Parathyroid adenoma (tissue), 2 donors: ENCODE data around the gene GALNT10.

ENCODE experiments used
- H2AFZ ChIP-seq: fragments of 300-600 bp; sonication (generic); one replicate; pipeline ENCODE4 v1.7.0; 2017; ENCODE audit warnings: antibody characterized with exemption, mild to moderate bottlenecking
- H3K27ac ChIP-seq: fragments of 300-600 bp; sonication (generic); one replicate; pipeline ENCODE4 v1.7.0; 2017
- H3K27me3 ChIP-seq: fragments of 300-600 bp; sonication (generic); one replicate; pipeline ENCODE4 v1.7.0; 2017; ENCODE audit warnings: low read length; ENCODE audit not compliant: control insufficient read depth, insufficient read depth
- H3K36me3 ChIP-seq: fragments of 300-600 bp; sonication (generic); one replicate; pipeline ENCODE4 v1.7.0; 2017; ENCODE audit warnings: low read length; ENCODE audit not compliant: control insufficient read depth, insufficient read depth
- H3K4me1 ChIP-seq: fragments of 300-600 bp; sonication (generic); one replicate; pipeline ENCODE4 v1.7.0; 2017; ENCODE audit warnings: control low read depth
- H3K4me2 ChIP-seq: fragments of 300-600 bp; sonication (generic); one replicate; pipeline ENCODE4 v1.7.0; 2017; ENCODE audit warnings: low read length
- H3K4me3 ChIP-seq: fragments of 300-600 bp; sonication (generic); one replicate; pipeline ENCODE4 v1.7.0; 2017; ENCODE audit warnings: low read depth, low read length
- H3K79me2 ChIP-seq: fragments of 300-600 bp; sonication (generic); one replicate; pipeline ENCODE4 v1.7.0; 2017; ENCODE audit warnings: control low read depth
- H3K9ac ChIP-seq: fragments of 300-600 bp; sonication (generic); one replicate; pipeline ENCODE4 v1.7.0; 2017; ENCODE audit warnings: mild to moderate bottlenecking
- H3K9me3 ChIP-seq: fragments of 300-600 bp; sonication (generic); one replicate; pipeline ENCODE4 v1.7.0; 2017; ENCODE audit warnings: low read length; ENCODE audit not compliant: control insufficient read depth
- TF ChIP-seq, protein P1 (sequence below): fragments of 300-600 bp; sonication (generic); IDR thresholded peaks from one replicate; pipeline ENCODE4 v1.7.0; 2017; ENCODE audit warnings: antibody characterized with exemption, mild to moderate bottlenecking
- donor health status: primary hyperparathyroidism.

The GALNT10 gene

DNA sequence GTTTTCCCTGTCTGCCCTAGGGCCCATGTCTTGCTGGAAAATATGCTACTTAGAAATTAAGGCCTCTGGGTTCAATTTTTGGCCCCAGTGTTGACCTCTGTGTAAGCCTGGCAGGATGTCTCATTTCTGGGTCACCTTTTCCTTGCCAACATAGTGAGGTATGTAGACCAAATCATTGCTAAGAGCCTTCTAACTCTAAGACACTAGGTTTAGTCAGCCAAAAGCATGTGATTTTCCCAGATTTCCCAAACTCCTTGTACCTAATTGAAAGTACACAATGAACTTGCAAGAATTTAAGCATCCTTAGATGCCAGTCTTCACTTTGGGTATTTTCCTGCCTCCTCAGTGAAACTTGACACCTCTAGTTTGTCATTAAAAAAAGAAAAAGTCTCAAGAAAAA is 77.0 kb downstream of the GALNT10 start:
- no peaks in the 10 kb centered on the region for H3K27me3 ChIP-seq
- no peak overlapping the region for H3K27ac ChIP-seq
- H3K4me2 ChIP-seq, result no peak overlapping the region
- H3K4me3 ChIP-seq, result no peak overlapping the region
- TF ChIP-seq, protein P1, sequence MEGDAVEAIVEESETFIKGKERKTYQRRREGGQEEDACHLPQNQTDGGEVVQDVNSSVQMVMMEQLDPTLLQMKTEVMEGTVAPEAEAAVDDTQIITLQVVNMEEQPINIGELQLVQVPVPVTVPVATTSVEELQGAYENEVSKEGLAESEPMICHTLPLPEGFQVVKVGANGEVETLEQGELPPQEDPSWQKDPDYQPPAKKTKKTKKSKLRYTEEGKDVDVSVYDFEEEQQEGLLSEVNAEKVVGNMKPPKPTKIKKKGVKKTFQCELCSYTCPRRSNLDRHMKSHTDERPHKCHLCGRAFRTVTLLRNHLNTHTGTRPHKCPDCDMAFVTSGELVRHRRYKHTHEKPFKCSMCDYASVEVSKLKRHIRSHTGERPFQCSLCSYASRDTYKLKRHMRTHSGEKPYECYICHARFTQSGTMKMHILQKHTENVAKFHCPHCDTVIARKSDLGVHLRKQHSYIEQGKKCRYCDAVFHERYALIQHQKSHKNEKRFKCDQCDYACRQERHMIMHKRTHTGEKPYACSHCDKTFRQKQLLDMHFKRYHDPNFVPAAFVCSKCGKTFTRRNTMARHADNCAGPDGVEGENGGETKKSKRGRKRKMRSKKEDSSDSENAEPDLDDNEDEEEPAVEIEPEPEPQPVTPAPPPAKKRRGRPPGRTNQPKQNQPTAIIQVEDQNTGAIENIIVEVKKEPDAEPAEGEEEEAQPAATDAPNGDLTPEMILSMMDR, result no peak
- H3K9me3 ChIP-seq, result no peaks in the 10 kb centered on the region
- H3K79me2 ChIP-seq, result no peaks in the 10 kb centered on the region
- H3K36me3 ChIP-seq, result no peaks in the 10 kb centered on the region
- peaks cover 11% of the 10 kb centered on the region for H3K4me1 ChIP-seq
- no peak overlapping the region for H3K9ac ChIP-seq
- no peak overlapping the region for H2AFZ ChIP-seq

DNA sequence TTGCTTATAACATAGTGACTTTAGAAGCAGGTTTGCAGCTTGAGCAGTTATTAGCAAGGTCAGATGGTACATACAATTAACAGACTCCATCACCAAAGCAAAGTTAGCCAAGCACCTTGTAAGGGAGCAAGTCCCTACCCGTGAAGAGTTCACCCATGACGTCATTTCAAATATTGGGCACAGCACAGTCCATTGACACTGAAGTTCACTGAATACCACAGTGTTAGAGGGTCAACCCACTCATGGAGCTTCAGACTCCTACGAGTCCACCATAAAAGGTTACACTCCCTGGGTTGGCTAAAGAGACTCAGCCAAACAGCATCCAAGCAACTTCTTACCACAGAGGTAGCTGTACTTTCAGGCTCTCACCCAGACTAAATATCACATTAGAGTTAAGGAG is 77.5 kb downstream of the GALNT10 start:
- Histone ChIP-seq H3K79me2 (no peaks in the 10 kb centered on the region), H3K27ac (no peak overlapping the region), H3K4me2 (no peak overlapping the region), H3K4me3 (no peak overlapping the region), H3K9me3 (no peaks in the 10 kb centered on the region), H3K4me1 (peaks cover 16% of the 10 kb centered on the region), H2AFZ (no peak overlapping the region), H3K36me3 (no peaks in the 10 kb centered on the region), H3K27me3 (no peaks in the 10 kb centered on the region), H3K9ac (no peak overlapping the region)
- TF ChIP-seq, protein P1, result no peak

DNA sequence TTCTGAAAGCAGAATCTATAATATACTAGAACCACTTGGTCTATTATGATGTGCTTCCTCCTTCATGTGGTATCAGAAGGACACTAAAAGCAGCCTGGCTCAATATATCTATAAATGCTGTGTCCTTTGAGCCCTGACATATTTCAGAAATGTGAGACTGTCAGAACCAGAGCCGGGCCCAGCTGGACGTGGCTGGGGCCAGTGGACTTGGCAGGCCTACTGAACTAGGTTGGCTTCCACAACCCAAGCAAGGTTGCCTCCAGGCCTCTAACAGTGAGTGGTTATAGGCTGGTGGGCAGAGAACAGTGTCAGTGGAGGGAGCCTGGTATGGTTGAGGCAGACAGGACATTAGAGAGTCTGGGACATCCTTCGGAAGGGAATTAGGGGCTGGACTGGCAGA is 78.9 kb downstream of the GALNT10 start:
- H3K9me3 ChIP-seq, result no peaks in the 10 kb centered on the region
- H2AFZ ChIP-seq, result no peak overlapping the region
- H3K4me3 ChIP-seq, result no peak overlapping the region
- H3K9ac ChIP-seq, result no peak overlapping the region
- H3K4me1 ChIP-seq, result peaks cover 21% of the 10 kb centered on the region
- H3K36me3 ChIP-seq, result no peaks in the 10 kb centered on the region
- H3K27me3 ChIP-seq, result no peaks in the 10 kb centered on the region
- no peaks in the 10 kb centered on the region for H3K79me2 ChIP-seq
- TF ChIP-seq, protein P1, result no peak
- no peak overlapping the region for H3K27ac ChIP-seq
- H3K4me2 ChIP-seq, result no peak overlapping the region

DNA sequence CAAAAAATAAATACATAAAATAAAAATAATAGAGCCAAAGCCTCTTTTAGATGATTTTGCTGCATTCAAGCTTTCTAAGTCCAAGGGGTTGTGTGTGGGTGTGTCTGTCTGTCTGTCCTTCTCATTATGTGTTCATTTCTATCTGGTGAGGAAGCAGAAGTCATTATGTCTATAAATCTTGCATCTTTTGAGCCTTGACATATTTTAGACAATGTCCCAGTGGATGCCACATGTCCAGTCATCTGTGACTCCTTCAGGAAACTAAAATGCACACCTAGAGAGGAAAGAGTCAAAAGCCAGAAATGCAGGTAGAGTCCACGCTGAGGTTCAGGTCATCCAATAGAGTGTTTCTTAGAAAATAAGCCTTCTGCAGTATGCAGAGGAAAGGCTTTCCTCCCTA is 80.9 kb downstream of the GALNT10 start:
- Histone ChIP-seq H3K27ac (no peak overlapping the region), H3K27me3 (no peaks in the 10 kb centered on the region), H3K4me3 (no peak overlapping the region), H3K79me2 (no peaks in the 10 kb centered on the region), H2AFZ (no peak overlapping the region), H3K9ac (no peak overlapping the region), H3K9me3 (no peaks in the 10 kb centered on the region), H3K36me3 (no peaks in the 10 kb centered on the region), H3K4me1 (peaks cover 21% of the 10 kb centered on the region), H3K4me2 (no peak overlapping the region)
- TF ChIP-seq, protein P1, result no peak

DNA sequence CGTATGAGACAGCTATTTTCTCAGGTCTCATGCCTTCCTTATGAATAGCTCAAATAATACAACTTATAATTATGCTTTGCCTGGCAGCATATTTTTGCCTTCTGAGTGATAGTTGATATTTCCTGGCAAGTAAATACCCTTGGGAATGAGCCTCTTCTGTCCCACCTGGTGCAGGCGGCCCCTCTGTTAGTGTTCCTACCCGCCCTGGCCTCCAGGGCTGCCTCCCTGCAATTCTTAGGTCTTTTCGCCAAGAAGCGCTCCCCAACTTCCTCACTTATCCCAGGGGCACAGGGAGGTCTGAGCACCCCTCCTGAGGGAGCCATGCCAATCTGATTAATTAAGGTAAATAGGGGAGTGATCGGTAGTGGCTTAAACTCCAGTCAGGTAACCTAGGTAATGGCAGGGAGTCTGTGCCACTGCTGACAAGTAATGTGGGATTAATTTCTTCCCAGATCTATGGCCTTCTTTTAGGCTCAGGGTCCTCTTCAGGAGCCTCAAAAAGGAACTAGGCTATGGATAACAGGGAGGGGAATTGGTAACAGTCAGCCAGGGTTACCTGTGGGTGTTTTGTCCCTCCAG is 81.5 kb downstream of the GALNT10 start:
- TF ChIP-seq, protein P1, result no peak
- Histone ChIP-seq H3K4me2 (no peak overlapping the region), H3K27me3 (no peaks in the 10 kb centered on the region), H3K4me3 (no peak overlapping the region), H3K36me3 (no peaks in the 10 kb centered on the region), H3K9me3 (no peaks in the 10 kb centered on the region), H2AFZ (peak overlapping the region; percentile 24), H3K4me1 (peaks cover 21% of the 10 kb centered on the region), H3K79me2 (no peaks in the 10 kb centered on the region), H3K9ac (no peak overlapping the region), H3K27ac (no peak overlapping the region)
